KMS-11 (cell line): ENCODE measurements around the gene OCA2.

ENCODE experiments used
- H2AFZ ChIP-seq: fragments of 200-600 bp; sonication (generic); 2 replicates; pipeline ENCODE4 v1.6.1; 2016; ENCODE audit warnings: antibody characterized with exemption, mixed run types, low read depth
- H3K27ac ChIP-seq: fragments of 200-600 bp; sonication (generic); 2 replicates; pipeline ENCODE4 v1.6.1; 2016; ENCODE audit warnings: mild to moderate bottlenecking, mixed run types
- H3K27me3 ChIP-seq: fragments of 200-600 bp; sonication (generic); 2 replicates; pipeline ENCODE4 v1.6.1; 2017; ENCODE audit warnings: mild to moderate bottlenecking, low read depth, mixed run types, moderate library complexity; ENCODE audit not compliant: insufficient read depth
- H3K36me3 ChIP-seq: fragments of 200-600 bp; sonication (generic); 2 replicates; pipeline ENCODE4 v1.6.1; 2017; ENCODE audit warnings: mild to moderate bottlenecking, mixed run types; ENCODE audit not compliant: insufficient read depth
- H3K4me1 ChIP-seq: fragments of 200-600 bp; sonication (generic); 2 replicates; pipeline ENCODE4 v1.6.1; 2016; ENCODE audit warnings: mild to moderate bottlenecking, low read depth, mixed run types; ENCODE audit not compliant: poor library complexity, severe bottlenecking
- H3K4me2 ChIP-seq: fragments of 200-600 bp; sonication (generic); 2 replicates; pipeline ENCODE4 v1.7.0; 2016; ENCODE audit warnings: mild to moderate bottlenecking, mixed run types
- H3K4me3 ChIP-seq: fragments of 200-600 bp; sonication (generic); IDR thresholded peaks from 2 replicates; pipeline ENCODE4 v1.6.1; 2017; ENCODE audit warnings: low read depth, low read length, mixed read lengths; ENCODE audit not compliant: insufficient read depth
- H3K79me2 ChIP-seq: fragments of 200-600 bp; sonication (generic); 2 replicates; pipeline ENCODE4 v1.6.1; 2016; ENCODE audit warnings: low read depth, mixed run types; ENCODE audit not compliant: insufficient read depth
- H3K9ac ChIP-seq: fragments of 200-600 bp; sonication (generic); 2 replicates; pipeline ENCODE4 v1.6.1; 2016; ENCODE audit warnings: mild to moderate bottlenecking, mixed run types
- H4K20me1 ChIP-seq: fragments of 200-600 bp; sonication (generic); 2 replicates; pipeline ENCODE4 v1.6.1; 2016; ENCODE audit warnings: mild to moderate bottlenecking, mixed run types; ENCODE audit not compliant: insufficient read depth
- TF ChIP-seq, protein P1 (sequence below): fragments of 200-600 bp; sonication (generic); conservative IDR thresholded peaks from 2 replicates; pipeline ENCODE4 v1.6.1; 2017; ENCODE audit warnings: low read depth, mild to moderate bottlenecking, antibody characterized with exemption, low read length, moderate library complexity, mixed read lengths

OCA2 gene

GRCh38 chr15:27865926-27866325 is 233.2 kb downstream of the OCA2 start:
- H3K79me2 ChIP-seq = no peaks in the 10 kb centered on the region
- H3K9ac ChIP-seq = no peak overlapping the region
- H3K4me1 ChIP-seq = no peaks in the 10 kb centered on the region
- H3K27ac ChIP-seq = no peak overlapping the region
- H3K27me3 ChIP-seq = no peaks in the 10 kb centered on the region
- no peak overlapping the region for H3K4me3 ChIP-seq
- no peaks in the 10 kb centered on the region for H4K20me1 ChIP-seq
- no peaks in the 10 kb centered on the region for H3K36me3 ChIP-seq
- TF ChIP-seq, protein P1, sequence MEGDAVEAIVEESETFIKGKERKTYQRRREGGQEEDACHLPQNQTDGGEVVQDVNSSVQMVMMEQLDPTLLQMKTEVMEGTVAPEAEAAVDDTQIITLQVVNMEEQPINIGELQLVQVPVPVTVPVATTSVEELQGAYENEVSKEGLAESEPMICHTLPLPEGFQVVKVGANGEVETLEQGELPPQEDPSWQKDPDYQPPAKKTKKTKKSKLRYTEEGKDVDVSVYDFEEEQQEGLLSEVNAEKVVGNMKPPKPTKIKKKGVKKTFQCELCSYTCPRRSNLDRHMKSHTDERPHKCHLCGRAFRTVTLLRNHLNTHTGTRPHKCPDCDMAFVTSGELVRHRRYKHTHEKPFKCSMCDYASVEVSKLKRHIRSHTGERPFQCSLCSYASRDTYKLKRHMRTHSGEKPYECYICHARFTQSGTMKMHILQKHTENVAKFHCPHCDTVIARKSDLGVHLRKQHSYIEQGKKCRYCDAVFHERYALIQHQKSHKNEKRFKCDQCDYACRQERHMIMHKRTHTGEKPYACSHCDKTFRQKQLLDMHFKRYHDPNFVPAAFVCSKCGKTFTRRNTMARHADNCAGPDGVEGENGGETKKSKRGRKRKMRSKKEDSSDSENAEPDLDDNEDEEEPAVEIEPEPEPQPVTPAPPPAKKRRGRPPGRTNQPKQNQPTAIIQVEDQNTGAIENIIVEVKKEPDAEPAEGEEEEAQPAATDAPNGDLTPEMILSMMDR = no peak
- no peak overlapping the region for H2AFZ ChIP-seq
- no peak overlapping the region for H3K4me2 ChIP-seq

DNA sequence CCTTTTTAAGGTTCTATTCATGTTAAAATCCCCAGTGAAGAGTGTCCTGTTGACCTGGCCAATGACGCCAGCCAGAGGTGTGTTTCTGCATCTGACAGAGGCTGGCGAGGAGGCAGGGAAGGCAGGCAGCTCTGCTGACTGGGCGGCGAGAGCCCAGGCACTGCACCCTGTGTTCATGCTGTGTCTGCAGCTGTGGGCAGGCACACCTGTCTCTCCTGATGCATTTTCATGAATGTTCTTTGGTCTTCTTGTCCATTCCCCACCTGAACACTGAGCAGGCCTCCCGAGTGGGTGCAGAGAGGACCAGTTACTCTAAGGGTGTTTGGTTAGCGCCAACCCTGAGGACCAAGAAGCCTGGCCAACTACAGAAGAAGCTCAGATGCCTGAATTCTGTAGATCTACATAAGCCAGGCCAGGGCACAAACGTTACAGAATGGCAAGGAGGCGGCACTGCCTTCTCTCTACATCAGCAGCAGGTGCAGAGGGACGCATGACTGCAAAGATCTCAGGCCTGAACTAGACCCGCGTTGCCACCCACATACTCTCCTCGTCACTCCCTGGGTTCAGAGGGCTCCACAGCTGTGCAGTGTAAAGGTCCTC is 233.7 kb downstream of the OCA2 start:
- TF ChIP-seq, protein P1 = no peak
- H3K79me2 ChIP-seq = no peaks in the 10 kb centered on the region
- H3K4me2 ChIP-seq = no peak overlapping the region
- no peak overlapping the region for H3K27ac ChIP-seq
- H3K4me3 ChIP-seq = no peak overlapping the region
- H3K36me3 ChIP-seq = no peaks in the 10 kb centered on the region
- no peaks in the 10 kb centered on the region for H4K20me1 ChIP-seq
- H3K27me3 ChIP-seq = no peaks in the 10 kb centered on the region
- no peak overlapping the region for H3K9ac ChIP-seq
- no peaks in the 10 kb centered on the region for H3K4me1 ChIP-seq
- H2AFZ ChIP-seq = no peak overlapping the region

DNA sequence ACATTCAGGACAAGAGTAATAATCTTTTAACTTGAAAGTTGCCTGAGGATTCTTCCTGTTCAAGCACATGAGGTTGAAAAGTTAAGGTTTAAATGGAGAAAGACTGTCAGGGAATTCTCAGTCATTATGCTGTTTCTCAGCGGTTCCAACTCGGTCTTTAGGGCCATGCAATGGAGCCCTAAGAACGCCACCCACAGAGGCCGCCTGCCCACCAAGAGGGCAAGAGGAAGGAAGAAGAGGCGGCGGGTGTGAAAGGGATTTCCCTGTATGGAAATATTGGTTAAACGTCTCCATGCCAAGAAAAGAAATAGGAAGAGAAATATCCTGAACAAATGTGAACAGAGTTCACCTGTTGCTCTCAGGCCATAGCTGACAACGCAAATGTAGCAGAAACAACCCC is 234.4 kb downstream of the OCA2 start:
- no peaks in the 10 kb centered on the region for H3K4me1 ChIP-seq
- H3K79me2 ChIP-seq = no peaks in the 10 kb centered on the region
- H3K27me3 ChIP-seq = no peaks in the 10 kb centered on the region
- no peak overlapping the region for H3K4me2 ChIP-seq
- H3K36me3 ChIP-seq = no peaks in the 10 kb centered on the region
- TF ChIP-seq, protein P1 = no peak
- no peak overlapping the region for H3K9ac ChIP-seq
- H4K20me1 ChIP-seq = no peaks in the 10 kb centered on the region
- no peak overlapping the region for H3K27ac ChIP-seq
- H3K4me3 ChIP-seq = no peak overlapping the region
- no peak overlapping the region for H2AFZ ChIP-seq

DNA sequence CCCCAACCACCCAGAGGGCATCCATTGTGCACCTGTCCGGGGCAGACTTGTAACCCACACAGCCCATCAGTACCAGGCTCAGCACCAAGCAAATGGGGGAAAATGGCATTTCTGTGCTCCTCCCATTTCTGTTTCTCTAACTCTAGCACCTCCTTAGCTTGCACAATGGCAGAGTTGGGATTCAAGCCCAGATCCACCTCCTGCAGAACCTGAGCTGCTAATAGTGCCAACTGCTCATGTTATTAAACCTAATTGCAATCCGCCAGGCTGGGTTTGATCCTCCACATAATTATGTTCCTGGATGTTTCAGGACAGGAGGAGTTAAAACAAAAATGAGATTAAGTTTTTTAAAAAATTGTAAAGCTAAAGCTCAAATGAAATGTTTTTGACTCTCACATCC is 235.0 kb downstream of the OCA2 start:
- no peaks in the 10 kb centered on the region for H3K4me1 ChIP-seq
- no peaks in the 10 kb centered on the region for H3K27me3 ChIP-seq
- H3K9ac ChIP-seq = no peak overlapping the region
- no peak overlapping the region for H2AFZ ChIP-seq
- no peak overlapping the region for H3K4me2 ChIP-seq
- H3K36me3 ChIP-seq = no peaks in the 10 kb centered on the region
- no peak overlapping the region for H3K4me3 ChIP-seq
- H3K79me2 ChIP-seq = no peaks in the 10 kb centered on the region
- no peaks in the 10 kb centered on the region for H4K20me1 ChIP-seq
- TF ChIP-seq, protein P1 = no peak
- H3K27ac ChIP-seq = no peak overlapping the region
